ENCODE results near the gene ERN1.

Gene ERN1

DNA sequence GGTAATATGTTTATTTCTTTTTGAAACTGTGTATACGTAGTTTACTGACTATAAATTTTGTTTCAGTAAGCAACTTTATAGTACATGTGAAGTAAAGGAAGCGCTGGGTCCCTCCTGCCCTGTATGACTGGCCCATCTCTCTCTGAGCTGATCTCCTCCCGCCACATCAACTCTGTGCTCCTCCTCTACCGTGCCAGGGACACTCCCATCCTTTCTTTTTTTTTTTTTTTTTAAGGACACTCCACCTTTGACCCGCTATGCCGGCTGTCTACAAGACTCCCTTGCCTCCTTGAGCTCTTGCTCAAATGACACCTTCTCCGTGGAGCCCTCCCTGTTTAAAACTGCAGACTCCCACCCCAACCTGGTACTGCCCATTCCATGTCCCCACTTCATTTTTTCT, 35.5 kb downstream of the ERN1 start:
- TF ChIP-seq, protein P1, sequence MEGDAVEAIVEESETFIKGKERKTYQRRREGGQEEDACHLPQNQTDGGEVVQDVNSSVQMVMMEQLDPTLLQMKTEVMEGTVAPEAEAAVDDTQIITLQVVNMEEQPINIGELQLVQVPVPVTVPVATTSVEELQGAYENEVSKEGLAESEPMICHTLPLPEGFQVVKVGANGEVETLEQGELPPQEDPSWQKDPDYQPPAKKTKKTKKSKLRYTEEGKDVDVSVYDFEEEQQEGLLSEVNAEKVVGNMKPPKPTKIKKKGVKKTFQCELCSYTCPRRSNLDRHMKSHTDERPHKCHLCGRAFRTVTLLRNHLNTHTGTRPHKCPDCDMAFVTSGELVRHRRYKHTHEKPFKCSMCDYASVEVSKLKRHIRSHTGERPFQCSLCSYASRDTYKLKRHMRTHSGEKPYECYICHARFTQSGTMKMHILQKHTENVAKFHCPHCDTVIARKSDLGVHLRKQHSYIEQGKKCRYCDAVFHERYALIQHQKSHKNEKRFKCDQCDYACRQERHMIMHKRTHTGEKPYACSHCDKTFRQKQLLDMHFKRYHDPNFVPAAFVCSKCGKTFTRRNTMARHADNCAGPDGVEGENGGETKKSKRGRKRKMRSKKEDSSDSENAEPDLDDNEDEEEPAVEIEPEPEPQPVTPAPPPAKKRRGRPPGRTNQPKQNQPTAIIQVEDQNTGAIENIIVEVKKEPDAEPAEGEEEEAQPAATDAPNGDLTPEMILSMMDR (IDR thresholded peaks at IDR 0.05; ENCODE audit: unreplicated experiment in 3 of 3) = no peak
- Mint-ChIP-seq H3K27me3 (ENCODE audit: low read depth) (no peaks in the 10 kb centered on the region), H3K4me3 (no peak overlapping the region), H3K4me1 (peaks cover 23% of the 10 kb centered on the region), H3K36me3 (ENCODE audit: low read depth) (peaks cover 20% of the 10 kb centered on the region), H3K27ac (no peak overlapping the region), H3K9me3 (no peaks in the 10 kb centered on the region)

DNA sequence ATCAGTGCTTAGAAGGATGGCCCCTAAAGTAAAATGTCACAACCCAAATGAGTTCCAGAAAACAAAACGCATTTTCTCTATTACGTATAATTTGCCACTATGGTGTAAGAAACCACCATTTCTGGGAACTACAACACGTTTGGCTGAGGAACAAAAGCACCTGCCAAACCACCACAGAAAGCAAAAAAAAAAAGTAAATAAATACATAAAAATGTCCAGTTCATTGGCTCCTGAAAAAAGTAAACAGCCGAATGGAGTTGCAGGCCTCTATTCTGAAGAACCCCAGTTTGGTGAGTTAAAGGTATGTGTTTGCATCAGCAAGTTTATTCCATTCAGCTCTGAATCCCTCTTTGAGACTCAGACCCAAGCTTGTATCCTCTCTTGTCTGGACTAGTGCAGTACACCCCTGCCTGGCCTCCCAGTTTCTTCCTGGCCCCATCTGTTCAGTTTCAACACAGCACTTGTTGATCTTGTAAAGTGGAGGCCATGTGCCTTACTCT, 36.9 kb downstream of the ERN1 start:
- Mint-ChIP-seq H3K4me3 (no peak overlapping the region), H3K27me3 (ENCODE audit: low read depth) (no peaks in the 10 kb centered on the region), H3K9me3 (no peaks in the 10 kb centered on the region), H3K4me1 (peaks cover 29% of the 10 kb centered on the region), H3K36me3 (ENCODE audit: low read depth) (peaks cover 20% of the 10 kb centered on the region), H3K27ac (no peak overlapping the region)
- TF ChIP-seq, protein P1 (IDR thresholded peaks at IDR 0.05; ENCODE audit: unreplicated experiment in 3 of 3) = no peak

DNA sequence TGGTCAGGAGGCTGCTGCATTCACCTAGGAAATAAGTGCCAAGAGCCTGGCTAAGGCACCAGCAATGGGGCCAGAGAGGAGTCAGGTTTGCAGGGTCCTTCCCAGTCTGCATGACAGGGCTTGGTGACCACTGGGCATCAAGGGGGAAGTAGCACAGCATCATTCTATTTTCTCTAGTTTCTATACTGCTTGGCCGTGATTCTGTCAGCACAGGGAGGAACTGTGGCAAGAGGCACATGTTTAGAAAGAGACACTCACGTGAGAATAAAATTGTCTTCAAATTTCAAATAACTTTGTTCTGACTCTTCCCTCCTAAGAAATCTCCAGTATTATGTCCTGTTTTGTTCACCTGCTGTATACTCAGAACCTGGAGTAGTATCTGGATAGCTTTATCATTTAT, 37.8 kb downstream of the ERN1 start:
- peaks cover 29% of the 10 kb centered on the region for H3K4me1 Mint-ChIP-seq
- H3K9me3 Mint-ChIP-seq = no peaks in the 10 kb centered on the region
- TF ChIP-seq, protein P1 (IDR thresholded peaks at IDR 0.05; ENCODE audit: unreplicated experiment in 3 of 3) = no peak
- peaks cover 16% of the 10 kb centered on the region for H3K36me3 Mint-ChIP-seq (ENCODE audit: low read depth)
- no peak overlapping the region for H3K4me3 Mint-ChIP-seq
- H3K27ac Mint-ChIP-seq = no peak overlapping the region
- H3K27me3 Mint-ChIP-seq (ENCODE audit: low read depth) = no peaks in the 10 kb centered on the region

DNA sequence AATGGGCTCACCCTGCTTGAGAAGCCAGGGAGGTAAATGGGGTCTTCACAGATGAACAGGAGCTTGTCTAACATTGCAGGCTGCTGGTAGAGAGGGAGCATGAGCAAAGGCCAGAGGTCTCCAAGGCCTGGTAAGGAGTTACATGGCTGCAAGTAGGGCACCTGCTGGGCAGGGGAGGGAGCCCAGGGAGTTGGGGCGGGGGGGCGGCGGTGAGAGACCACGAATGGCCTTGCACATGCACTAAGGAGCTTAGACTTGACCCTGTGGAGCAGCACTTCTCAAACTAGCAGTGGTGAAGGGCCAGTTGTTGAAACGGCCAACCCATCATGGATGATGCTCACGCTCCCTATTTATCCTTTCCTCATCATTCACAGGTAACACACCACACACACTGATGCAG, 38.4 kb downstream of the ERN1 start:
- Mint-ChIP-seq H3K4me3 (no peak overlapping the region), H3K9me3 (no peaks in the 10 kb centered on the region), H3K36me3 (ENCODE audit: low read depth) (peaks cover 12% of the 10 kb centered on the region), H3K27me3 (ENCODE audit: low read depth) (no peaks in the 10 kb centered on the region), H3K27ac (no peak overlapping the region), H3K4me1 (peaks cover 29% of the 10 kb centered on the region)
- TF ChIP-seq, protein P1 (IDR thresholded peaks at IDR 0.05; ENCODE audit: unreplicated experiment in 3 of 3) = no peak

DNA sequence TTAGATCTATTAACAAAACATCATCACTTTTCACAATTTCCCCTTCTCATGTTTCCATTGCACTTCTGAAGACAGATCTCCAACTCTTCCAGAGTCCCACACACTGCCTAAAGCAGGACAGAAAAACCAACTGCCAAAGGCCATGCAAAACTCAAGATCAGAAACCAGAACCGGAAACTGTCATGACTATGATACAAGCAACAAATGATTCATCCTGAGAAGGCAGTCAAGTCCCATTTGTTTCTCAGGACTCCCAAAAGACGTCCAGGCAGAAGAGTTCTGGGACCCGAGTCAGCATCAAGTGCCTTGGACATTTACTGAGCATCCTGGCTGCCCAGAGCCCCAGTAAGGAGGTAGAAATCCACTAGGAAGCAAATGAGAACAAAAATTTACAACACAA, 38.8 kb downstream of the ERN1 start:
- Mint-ChIP-seq H3K36me3 (ENCODE audit: low read depth) (peaks cover 8% of the 10 kb centered on the region), H3K27me3 (ENCODE audit: low read depth) (no peaks in the 10 kb centered on the region), H3K4me1 (peaks cover 29% of the 10 kb centered on the region), H3K27ac (no peak overlapping the region), H3K4me3 (no peak overlapping the region), H3K9me3 (no peaks in the 10 kb centered on the region)
- TF ChIP-seq, protein P1 (IDR thresholded peaks at IDR 0.05; ENCODE audit: unreplicated experiment in 3 of 3) = no peak

DNA sequence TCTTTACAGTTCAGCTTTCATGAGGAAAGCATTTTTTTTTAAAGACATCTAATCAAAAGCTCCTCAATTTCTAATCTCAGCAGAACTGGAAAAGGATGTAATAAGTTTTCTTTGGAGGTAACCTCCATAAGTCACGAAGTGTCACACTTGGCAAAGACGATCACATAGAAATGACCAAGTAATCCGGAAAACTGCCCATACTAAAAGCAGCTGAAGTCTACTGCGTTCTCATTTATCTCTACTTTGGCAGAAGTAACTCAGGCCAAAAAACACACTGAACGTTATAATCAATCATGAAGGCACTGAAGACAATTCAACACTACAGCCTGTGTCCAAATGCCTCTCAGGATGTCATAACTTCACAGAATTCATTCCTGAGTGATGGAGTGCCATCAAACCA, 39.8 kb downstream of the ERN1 start:
- no peak overlapping the region for H3K4me3 Mint-ChIP-seq
- TF ChIP-seq, protein P1 (IDR thresholded peaks at IDR 0.05; ENCODE audit: unreplicated experiment in 3 of 3) = no peak
- H3K27ac Mint-ChIP-seq = peak overlapping the region; percentile 24 to 64 (median 31)
- H3K27me3 Mint-ChIP-seq (ENCODE audit: low read depth) = no peaks in the 10 kb centered on the region
- no peaks in the 10 kb centered on the region for H3K36me3 Mint-ChIP-seq (ENCODE audit: low read depth)
- H3K4me1 Mint-ChIP-seq = peaks cover 23% of the 10 kb centered on the region
- H3K9me3 Mint-ChIP-seq = no peaks in the 10 kb centered on the region

Data from nephron (organoid).